ENCODE data around the gene UCP3.

The UCP3 gene

DNA sequence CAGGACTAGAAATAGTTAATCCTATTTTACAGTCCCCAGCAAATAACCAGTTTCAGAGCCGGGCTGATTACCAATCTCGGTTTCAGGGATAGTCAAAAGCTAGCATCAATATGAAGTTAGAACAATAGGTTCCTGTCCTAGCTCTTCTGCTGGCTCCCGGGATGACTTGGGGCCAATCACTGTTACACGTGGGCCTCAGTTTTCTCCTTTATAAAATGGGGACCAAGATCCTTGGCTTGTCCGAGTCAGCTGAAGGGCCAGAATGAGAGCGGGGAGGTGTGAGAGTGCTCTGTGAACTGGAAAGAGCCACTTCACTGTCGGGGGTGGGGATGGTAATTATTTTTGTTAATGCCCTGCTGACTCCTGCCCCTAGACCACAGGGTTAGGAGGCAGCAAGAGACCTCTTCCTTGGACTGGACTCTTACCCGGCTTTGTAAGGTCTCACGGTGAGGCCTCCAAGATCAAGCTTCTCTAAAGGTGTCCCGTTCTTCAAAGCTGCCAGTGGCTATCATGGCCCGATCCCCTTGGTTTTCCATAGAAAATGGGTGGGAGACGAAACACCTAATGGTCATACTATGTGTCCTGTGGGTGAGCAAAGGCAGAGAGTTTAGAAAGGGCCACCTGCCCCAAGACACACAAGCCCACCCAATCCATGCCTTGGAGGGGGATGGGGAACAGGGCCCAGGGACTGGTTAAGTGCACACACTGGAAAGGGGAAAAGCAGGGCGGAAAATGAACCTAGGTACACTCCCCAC, 27.7 kb downstream of the UCP3 start:
- peak in 3 of 10 donors; percentile 4 to 34 (median 22) for DNase-seq
- intact Hi-C loops (cut with DNase I): loop anchor here (5.0 kb wide), 1 partner anchor 191 kb away; the partner anchor contains the start of genes C2CD3 and PPME1

DNA sequence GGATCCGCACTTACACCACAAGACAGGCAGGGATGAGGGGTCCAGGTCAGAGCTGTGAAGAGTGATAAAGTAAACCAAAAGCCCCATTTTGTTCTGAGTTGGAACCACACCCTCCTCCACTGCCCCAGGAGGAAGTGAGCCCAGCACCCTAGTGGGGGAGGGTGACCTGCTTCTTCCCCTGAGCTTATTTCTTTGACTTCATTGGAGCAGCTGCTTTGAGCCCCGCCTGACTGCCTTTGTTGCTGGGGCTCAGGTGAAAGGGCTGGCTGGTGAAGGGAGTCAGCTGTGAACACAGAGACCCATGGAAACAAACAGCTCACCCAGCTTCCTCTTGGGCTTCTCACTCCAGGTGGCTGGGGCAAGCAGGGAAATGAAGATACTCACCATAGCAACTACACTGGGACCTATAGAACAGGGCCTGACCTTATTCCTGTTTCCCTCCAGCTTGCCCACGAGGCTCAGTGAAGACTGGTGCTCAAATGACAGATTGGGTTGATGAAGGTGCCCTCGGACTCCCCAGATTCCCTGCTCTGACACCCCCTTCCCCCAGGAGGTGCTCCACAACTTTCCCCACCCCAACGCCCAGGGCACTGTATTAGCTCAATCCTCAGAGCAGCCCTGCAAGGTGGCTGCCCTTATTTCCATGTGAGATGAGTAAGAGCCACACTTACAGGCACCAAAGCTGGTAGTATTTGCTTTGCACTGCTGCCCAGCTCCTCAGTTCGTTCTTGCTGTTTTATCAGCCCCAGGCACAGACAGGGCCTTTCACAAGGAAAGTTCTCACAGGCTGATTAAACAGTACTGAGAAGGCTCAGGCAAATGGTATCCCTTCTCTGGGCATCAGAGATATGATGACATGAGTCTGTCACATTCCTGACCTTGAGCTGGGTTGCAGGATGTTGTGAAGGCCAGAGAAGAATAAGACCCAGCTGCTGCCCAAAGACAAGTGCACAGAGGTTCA, 28.6 kb downstream of the UCP3 start:
- DNase-seq: peak in 3 of 10 donors; percentile 39 to 77 (median 61)
- intact Hi-C loops (cut with DNase I): loop anchor here (5.0 kb wide), 1 partner anchor 192 kb away; the partner anchor contains the start of genes C2CD3 and PPME1

DNA sequence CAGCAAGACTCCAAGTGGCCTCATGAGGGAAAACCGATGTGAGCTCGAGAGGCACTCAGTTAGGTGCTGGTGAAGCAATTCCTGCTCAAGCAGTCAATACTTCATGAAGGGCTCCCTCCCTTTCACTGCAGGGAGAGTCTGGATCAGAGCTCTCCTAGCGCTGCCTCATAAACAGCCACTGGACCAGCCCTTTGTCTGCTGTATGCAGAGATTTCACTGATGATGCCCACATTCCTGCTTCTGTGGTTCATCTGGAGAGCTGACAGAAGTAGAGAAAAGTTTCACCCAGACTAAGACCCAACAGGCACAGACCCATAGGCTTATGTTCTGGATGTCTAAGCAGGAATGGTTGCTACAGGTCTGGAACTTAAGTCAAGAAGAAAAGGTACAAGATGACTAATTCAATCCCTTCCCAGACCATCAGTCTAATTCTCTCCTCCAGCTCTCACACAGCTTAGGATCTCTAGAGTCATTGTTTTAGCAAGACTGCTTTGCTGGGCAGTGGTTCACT, 30.3 kb downstream of the UCP3 start:
- intact Hi-C loops (cut with DNase I): no loop called here
- peak in 1 of 10 donors; percentile 13 for DNase-seq

DNA sequence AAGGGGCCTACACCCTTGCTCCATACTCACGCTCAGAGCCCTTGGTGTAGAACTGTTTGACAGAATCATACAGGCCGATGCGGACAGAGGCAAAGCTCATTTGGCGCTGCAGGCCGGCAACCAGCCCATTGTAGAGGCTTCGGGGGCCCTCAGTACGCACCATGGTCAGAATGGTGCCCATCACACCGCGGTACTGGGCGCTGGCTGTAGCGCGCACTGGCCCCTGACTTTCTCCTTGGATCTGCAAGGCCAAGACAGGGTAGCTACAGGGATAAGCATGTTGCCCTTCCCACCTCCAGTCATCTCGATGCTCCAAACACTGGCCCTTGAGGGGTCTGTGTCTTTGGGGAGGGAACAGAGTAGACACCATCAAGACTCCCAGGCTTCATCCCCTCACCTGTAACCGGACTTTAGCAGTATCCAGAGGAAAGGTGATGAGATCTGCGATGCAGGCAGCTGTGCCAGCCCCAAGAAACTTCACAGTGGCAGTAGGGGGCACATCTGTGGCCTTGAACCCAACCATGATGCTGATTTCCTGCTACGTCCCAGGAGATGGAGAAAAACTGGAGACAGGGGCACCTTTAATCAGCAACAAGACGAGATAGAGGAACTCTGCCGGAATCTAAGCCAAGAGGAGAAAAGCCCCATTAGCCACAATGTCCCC, 30.9 kb downstream of the UCP3 start:
- intact Hi-C loops (cut with DNase I): no loop called here
- DNase-seq: peak in 3 of 10 donors; percentile 25 to 46 (median 44)

DNA sequence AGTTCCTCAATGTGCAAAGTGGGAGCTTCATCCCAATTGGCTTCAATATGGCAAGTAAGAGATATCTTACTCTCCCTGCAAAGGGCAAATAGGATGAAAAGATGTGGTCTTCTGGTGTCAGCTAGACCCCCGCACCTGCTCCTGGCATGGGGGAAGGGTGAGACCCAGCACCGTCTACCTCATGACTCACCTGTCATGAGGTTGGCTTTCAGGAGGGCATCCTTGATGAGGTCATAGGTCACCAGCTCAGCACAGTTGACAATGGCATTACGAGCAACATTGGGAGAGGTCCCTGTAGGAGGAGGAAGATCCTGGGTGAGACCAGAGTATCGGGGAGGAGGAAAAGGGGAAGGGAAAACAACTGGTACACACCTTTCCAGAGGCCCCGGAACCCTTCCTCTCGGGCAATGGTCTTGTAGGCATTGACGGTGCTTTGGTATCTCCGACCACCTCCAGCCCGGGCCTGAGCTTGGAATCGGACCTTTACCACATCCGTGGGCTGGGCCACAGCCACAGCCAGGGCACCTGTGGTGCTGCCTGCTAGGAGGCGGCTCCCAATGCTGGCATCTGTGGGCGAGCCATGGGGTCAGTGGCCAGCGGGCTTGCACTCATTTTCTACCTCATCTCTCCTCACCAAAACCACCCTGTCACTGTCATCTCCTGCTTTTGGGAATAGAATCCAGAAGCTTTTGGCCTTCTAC, 32.3 kb downstream of the UCP3 start:
- peak in 3 of 10 donors; percentile 41 to 43 (median 42) for DNase-seq
- intact Hi-C loops (cut with DNase I): no loop called here

DNA sequence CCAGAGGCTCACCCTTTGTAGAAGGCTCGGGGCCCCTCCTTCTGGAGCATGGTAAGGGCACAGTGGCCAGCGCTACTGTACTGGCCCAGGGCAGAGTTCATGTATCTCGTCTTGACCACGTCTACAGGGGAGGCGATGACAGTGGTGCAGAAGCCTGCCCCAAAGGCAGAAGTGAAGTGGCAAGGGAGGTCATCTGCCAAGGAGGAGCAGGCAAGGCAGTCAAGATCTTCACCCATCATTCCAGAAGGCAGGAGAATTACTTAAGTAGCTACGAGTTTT, 33.5 kb downstream of the UCP3 start:
- intact Hi-C loops (cut with DNase I): no loop called here
- DNase-seq: peak in 3 of 10 donors; percentile 10 to 62 (median 52)

DNA sequence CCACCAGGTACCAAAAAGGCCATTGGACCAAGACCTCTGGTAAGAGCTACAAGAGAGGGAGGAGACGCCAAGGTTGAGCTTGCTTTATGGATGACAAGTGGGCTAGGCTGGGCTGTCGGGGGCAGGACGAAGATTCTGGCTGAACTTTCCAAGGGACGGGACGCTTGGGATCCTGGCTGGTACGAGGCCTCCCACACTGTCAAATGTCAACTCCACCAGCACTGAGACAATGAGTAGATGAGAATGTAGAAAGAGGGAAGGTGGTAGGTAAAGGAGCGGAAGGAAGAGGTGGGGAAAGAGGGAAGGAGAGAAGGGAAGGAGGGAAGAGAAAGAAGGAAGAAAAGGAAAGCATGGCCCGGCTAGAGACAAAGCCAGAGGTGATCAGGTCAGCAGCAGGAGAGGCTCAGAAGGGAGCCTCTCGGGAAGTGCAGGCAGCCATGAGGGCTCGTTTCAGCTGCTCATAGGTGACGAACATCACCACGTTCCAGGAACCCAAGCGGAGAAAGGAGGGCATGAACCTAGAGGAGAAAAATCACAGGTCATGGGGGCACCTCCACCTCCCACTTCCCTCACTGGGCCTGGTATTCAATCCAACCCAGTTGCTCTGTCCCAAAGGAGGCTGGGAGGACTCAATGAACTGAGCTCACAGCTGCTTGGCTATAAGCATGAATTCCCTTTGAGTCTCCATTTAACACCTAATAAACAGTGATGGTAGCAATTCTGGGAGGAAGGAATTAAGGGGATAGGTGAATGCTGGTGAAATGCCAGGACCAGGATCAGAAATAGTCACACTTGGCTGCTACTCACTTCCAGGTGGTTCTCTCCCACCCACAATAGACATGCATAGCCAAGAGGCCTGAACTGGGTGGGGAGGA, 34.0 kb downstream of the UCP3 start:
- intact Hi-C loops (cut with DNase I): no loop called here
- DNase-seq: peak in 3 of 10 donors; percentile 12 to 28 (median 24)

DNA sequence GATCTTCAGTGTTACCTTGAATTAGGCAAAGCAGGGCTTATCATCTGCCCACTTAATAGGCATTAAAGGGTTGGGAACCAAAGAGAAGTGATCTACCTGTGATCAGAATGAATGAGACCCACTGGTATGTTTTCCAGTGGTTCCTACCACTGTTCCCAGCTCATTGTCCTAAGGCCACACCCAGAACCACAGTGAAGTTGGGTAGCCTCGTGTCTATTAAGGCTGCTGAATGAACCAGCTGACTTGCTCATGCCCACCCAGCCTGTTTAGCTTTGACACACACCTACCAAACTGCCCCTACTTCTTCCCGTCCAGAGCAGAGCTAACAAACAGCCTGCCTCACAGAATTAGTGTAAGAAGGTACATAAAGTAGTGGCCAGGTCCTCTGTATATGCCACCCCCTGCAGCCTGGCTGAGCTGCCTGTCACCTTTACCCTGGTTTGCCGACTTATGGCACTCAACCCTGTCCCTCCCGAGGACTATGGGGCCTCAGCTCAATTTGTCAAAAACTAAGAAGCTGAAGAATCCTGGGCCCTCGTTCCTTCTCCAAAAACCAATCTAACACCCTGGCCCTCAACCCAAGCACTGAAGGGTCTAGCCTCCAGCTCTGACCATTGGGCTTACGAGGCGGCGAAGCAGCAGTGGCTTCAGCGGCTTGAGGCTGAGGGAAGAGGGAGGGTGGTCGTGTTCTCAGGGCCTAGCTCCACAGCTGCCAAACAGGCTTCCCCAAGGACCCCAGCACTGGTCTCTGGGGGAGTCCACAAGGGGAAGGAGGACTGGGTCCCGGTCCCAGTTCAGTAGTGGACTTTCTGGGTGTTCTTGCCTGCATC, 36.0 kb downstream of the UCP3 start:
- intact Hi-C loops (cut with DNase I): no loop called here
- peak in 3 of 10 donors; percentile 6 to 42 (median 29) for DNase-seq

DNA sequence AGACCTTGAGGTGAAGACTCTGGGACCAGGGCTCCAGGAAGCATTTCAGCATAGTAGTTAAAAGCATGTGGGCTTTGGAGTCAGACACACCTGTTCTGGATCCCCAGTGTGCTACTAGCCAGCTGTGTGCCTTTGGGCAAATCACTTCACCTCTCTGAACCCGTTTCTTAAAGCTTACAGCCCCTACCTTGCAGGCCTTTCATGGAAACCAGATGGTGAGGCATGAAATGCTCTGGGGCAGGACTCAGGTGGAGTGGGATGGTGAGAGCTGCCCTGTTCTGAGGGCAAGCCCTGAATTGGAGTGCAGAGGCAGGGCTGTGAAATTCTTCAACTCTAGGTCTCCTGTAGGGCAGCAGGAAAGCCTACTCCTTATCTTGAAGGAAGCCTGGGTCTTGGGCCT, 36.7 kb downstream of the UCP3 start:
- DNase-seq: peak in 2 of 10 donors; percentile 2 to 7

DNA sequence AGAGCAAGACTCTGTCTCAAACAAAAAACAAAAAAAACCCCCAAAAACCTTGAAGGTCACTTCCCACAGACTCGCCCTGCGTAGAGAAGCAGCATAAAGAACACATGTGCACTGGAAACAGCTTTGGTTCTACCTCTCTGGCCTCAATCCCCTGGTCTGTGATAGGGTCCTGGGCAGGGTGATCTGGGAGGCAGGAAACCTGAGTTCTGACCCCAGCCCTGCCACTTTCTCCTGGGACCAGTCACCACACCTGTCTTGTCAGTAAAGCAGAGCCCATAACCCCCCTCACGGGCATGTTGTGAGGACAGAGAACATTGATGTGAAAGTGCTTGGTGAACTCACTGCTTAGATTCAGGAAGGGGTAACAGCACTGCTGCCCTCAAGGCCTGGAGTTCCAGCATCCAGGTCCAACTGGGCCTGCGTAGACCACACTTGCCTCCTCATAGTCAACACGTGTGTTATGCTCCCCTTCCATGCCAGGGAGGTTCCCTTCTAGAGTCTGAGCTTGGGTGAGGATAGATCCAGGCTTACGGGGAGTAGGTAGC, 37.6 kb downstream of the UCP3 start:
- DNase-seq: peak in 3 of 10 donors; percentile 16 to 60 (median 16)
- intact Hi-C loops (cut with DNase I): no loop called here

More for the DNA sequence above, 36.7 kb downstream of the UCP3 start:
- intact Hi-C loops (cut with DNase I): no loop called here

DNA sequence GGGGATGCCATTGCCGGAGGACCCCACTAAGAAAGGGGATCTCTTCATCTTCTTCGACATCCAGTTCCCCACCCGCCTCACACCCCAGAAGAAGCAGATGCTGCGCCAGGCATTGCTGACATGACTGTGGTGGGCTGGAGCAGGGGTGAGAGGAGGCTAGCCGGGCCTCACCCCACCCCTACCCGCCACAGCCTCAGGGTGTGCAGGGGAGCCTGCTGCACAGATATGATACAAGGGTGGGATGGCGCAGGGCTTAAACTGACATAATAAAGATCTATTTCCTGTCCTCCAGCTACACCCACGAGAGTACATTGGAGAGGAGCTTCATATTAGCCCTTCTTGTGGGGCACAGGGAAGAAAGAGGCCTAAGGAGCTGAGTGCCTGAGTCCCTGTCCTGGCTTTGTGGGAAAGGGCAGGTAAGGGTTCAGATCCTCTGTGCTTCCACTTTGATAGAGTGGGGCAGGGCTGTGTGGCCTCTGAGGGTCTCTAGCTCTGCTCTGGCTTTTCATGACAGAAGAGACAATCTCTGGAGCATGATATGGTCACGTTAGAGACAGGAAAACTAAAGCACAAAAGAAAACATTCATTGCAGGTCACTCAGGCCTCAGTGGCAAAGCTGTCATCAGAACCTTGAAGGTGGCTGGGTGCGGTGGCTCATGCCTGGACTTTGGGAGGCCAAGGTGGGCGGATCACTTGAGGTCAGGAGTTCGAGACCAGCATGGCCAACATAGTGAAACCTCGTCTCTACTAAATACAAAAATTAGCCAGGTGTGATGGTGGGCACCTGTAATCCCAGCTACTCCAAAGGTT, 38.7 kb downstream of the UCP3 start:
- DNase-seq: peak in 2 of 10 donors; percentile 31 to 62
- intact Hi-C loops (cut with DNase I): no loop called here

DNA sequence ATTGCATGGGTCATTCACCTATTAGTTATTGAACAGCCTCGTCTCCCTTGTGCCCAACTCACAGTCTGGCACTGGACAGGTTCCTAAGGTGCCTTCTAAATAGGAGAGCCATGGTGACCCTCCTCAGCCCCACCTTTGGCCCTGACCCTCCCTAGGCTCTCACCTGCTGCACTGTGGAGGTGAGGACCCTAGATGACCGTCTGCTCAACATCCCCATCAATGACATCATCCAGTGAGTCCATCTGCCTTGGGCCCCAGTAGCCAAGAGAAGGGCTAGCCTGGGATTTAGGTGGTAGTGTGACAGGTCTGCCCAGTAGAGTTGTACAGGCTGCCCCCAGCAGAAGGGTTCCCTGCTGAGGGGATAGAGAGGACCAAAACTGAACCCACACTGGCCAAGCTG, 39.8 kb downstream of the UCP3 start:
- peak in 2 of 10 donors; percentile 31 to 41 for DNase-seq
- intact Hi-C loops (cut with DNase I): no loop called here

DNA sequence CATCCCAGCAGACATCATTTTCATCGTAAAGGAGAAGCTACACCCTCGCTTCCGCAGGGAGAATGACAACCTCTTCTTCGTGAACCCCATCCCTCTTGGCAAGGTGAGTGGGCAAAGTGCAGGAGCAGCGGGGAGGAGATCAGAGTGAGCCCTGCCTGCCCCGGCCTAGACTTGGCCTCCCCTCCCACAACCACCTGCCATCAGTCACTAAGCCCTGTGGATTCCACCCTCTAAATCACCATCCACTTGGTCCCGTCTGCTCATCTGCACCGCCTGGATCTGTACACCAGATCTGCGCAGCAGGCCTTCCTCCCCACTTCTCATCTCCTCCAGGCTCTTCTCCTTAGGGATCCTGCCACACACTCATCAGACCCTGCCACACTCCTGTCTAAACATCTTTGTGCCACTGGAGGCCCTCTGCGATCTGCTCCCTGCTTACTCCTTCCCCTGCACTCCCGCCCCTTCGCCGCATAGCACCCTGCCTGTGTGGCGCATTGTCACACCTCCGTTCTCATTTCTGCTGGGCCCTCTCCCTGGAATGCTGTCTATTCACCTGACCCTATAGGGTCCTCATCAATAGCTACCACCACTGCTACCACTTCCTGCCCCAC, 40.4 kb downstream of the UCP3 start:
- intact Hi-C loops (cut with DNase I): no loop called here
- DNase-seq: peak in 2 of 10 donors; percentile 45 to 57

DNA sequence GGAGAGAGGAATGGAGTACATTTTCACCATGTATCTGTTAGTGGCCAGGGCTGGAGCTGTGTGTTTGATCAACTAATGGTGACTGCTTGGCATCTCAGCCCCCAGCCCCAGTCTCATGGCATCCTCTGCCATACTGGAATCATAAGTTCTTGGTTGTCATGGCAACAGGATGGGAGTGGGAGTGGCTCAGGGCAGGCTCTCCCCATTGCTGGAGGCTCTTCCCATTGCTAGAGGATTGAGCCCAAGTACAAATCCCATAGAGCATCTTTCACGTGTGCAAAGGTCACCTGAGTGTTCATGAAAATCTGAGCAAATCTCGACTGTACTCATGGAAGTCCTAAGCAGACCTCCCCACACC, 43.1 kb downstream of the UCP3 start:
- no peak for DNase-seq
- intact Hi-C loops (cut with DNase I): no loop called here

DNA sequence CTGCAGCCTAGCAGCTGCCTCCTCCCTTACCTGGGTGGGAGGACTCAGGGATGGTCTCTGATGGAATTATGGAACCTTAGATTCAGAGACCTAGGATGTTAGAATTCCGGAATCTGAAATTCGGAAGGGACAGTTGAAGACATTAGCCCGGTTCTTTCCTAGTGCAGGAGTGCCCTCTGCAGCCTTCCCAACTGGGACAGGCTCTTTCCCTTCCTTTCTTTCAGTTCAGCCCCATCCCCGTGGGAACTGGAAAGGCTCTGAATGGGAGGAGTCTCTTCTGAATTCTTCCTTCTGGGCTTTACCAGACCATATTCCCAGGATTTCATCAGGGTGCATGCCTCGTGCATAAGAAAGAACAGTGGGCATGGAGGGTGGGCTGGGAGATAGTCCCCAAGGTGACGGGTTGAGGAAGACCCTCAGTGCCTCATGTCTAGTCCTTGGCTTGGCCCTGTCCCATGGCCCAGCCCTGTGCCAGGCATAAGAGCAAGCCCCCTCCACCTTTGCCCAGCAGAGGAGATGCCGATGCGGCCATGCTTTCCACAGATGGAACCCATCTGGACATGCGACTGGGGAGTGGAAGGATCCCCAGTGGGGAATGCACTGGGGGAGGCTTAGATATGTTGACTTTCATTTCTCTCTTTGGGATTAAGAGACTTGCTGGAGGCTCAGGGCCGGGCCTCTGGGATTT, 43.7 kb downstream of the UCP3 start:
- intact Hi-C loops (cut with DNase I): no loop called here
- peak in 2 of 10 donors; percentile 25 to 56 for DNase-seq

DNA sequence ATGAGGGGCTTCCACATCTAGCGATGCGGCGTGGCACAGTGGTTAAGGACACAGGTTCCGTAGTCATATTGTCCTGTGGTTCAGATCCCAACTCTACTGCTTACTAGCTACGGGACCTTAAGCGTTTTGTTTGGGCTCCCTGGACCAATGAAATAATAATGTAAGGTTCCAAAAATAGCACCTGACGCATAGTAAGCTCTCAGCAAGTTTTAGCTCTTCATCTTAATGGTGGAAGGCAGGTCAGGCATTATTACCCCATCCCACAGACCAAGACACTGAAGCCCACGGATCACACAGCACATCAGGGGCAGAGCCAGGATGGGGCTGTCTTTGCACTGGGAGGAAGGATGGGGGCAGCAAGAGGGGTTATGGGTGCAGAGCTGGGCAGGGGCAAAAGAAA, 45.0 kb downstream of the UCP3 start:
- DNase-seq: peak in 2 of 10 donors; percentile 7 to 56
- intact Hi-C loops (cut with DNase I): loop anchor here (5.0 kb wide), 2 partner anchors 128 to 483 kb away; no protein-coding TSS in a partner anchor

Data from posterior cingulate gyrus (tissue), 11 donors.